PC-9 (cell line): ENCODE data around the gene PTPRD. TPM values are rescaled to one million over a fixed set of nuclear protein-coding genes. Genes with fewer than 3 reads are reported as not detected.

Experiments
- BruUV-seq: library from RNA; stranded (reverse); fragments of 400-500 nt; replicated peaks from 2 replicates; lab custom pipeline; 2021; lab: Mats Ljungman, UMichigan
- CTCF ChIA-PET: fragments of 300-600 bp; sonication (Branson Sonifier 250); formaldehyde crosslinking; loops from one replicate; lab custom pipeline; 2022; ENCODE audit warnings: antibody characterized with exemption; lab: Charles Lee
- POLR2A ChIA-PET: fragments of 300-600 bp; sonication (Branson Sonifier 250); formaldehyde crosslinking; loops from one replicate; lab custom pipeline; 2022; ENCODE audit warnings: antibody characterized with exemption; ENCODE audit not compliant: unreplicated experiment; lab: Charles Lee
- DNase-seq, 2 experiments: peaks; one replicate each; pipeline versions ENCODE4 v3.0.0 to v3.0.0-alpha.2; 2015 to 2022; ENCODE audit warnings: mixed read lengths in 1 of 2
- H2AFZ ChIP-seq: fragments of 200-600 bp; sonication (generic); 2 replicates; pipeline ENCODE4 v1.8.1; 2017; ENCODE audit warnings: antibody characterized with exemption
- H3F3A ChIP-seq: fragments of 200-600 bp; sonication (generic); 2 replicates; pipeline ENCODE4 v1.8.1; 2017; ENCODE audit warnings: antibody characterized with exemption, mild to moderate bottlenecking, low read depth; ENCODE audit not compliant: insufficient read depth
- H3K27ac ChIP-seq: fragments of 200-600 bp; sonication (generic); 2 replicates; pipeline ENCODE4 v1.6.1; 2016; ENCODE audit warnings: mixed run types
- H3K27me3 ChIP-seq: fragments of 200-600 bp; sonication (generic); 2 replicates; pipeline ENCODE4 v1.6.1; 2016; ENCODE audit warnings: low read depth, mixed run types; ENCODE audit not compliant: insufficient read depth
- H3K36me3 ChIP-seq: fragments of 200-600 bp; sonication (generic); 2 replicates; pipeline ENCODE4 v1.6.1; 2016; ENCODE audit warnings: low read depth, mixed run types
- H3K4me1 ChIP-seq: fragments of 200-600 bp; sonication (generic); replicated peaks from 2 replicates; pipeline ENCODE4 v1.6.1; 2016; ENCODE audit warnings: mixed run types; ENCODE audit not compliant: insufficient read depth
- H3K4me2 ChIP-seq: fragments of 200-600 bp; sonication (generic); 2 replicates; pipeline ENCODE4 v1.6.1; 2017; ENCODE audit warnings: mixed run types
- H3K4me3 ChIP-seq: fragments of 200-600 bp; sonication (generic); 2 replicates; pipeline ENCODE4 v1.6.1; 2016; ENCODE audit warnings: mixed run types
- H3K79me2 ChIP-seq: fragments of 200-600 bp; sonication (generic); 2 replicates; pipeline ENCODE4 v1.6.1; 2017; ENCODE audit warnings: low read depth, mixed run types
- H3K9me2 ChIP-seq: fragments of 200-600 bp; sonication (generic); 2 replicates; pipeline ENCODE4 v1.8.1; 2017; ENCODE audit warnings: mild to moderate bottlenecking; ENCODE audit not compliant: insufficient read depth
- H3K9me3 ChIP-seq: fragments of 200-600 bp; sonication (generic); 2 replicates; pipeline ENCODE4 v1.8.1; 2016; ENCODE audit warnings: low read depth; ENCODE audit not compliant: insufficient read depth
- H4K20me1 ChIP-seq: fragments of 200-600 bp; sonication (generic); 2 replicates; pipeline ENCODE4 v1.8.1; 2017; ENCODE audit not compliant: insufficient read depth
- EZH2 ChIP-seq: fragments of 200-600 bp; sonication (generic); IDR thresholded peaks from 2 replicates; pipeline ENCODE4 v1.8.0; 2017; ENCODE audit warnings: antibody characterized with exemption, low read depth
- intact Hi-C: fragments of 100-400 bp; cut with micrococcal nuclease; formaldehyde crosslinking; loops from one replicate; pipeline ENCODE4 v1.10.0; 2022; ENCODE audit not compliant: unreplicated experiment
- total RNA-seq: library from RNA; stranded (reverse); gene quantifications from 2 replicates; pipeline ENCODE4 v1.2.3, GENCODE V29; 2021
- TF ChIP-seq, protein P1 (sequence below): fragments of 200-600 bp; sonication (generic); conservative IDR thresholded peaks from 2 replicates; pipeline ENCODE4 v1.6.1; 2017; ENCODE audit warnings: mixed run types, antibody characterized with exemption, mild to moderate bottlenecking, moderate library complexity

Gene PTPRD
- total RNA-seq, 1 experiment from 2014 or later = not detected

DNA sequence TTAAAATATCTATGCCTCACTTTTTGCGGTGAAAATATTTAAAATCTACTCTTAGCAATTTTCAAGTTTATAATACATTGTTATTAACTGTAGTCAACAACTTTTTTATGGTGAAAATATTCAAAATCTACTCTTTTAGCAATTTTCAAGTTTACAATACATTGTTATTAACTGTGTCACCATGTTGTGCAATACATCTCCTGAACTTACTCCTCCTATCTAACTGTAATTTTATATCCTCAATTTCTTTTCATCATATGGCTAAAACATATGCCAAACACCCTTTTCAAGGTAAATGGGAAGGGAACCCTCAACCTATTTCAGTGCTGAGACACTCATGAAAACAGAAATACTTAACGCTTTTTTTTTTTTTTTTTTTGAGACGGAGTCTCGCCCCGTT lies 1830.6 kb downstream of the PTPRD start:
- intact Hi-C loops = no loop called here
- Histone ChIP-seq H3K36me3 (no peaks in the 10 kb centered on the region), H3K4me1 (no peaks in the 10 kb centered on the region), H3K27ac (no peak overlapping the region), H3F3A (no peaks in the 10 kb centered on the region), H3K9me2 (no peaks in the 10 kb centered on the region), H3K4me3 (no peak overlapping the region), H3K4me2 (no peak overlapping the region), H3K79me2 (no peaks in the 10 kb centered on the region), H3K9me3 (no peaks in the 10 kb centered on the region), H2AFZ (no peak overlapping the region), H3K27me3 (no peaks in the 10 kb centered on the region), H4K20me1 (no peaks in the 10 kb centered on the region)
- POLR2A ChIA-PET = no interaction called here
- no peak for DNase-seq
- TF ChIP-seq, protein P1, sequence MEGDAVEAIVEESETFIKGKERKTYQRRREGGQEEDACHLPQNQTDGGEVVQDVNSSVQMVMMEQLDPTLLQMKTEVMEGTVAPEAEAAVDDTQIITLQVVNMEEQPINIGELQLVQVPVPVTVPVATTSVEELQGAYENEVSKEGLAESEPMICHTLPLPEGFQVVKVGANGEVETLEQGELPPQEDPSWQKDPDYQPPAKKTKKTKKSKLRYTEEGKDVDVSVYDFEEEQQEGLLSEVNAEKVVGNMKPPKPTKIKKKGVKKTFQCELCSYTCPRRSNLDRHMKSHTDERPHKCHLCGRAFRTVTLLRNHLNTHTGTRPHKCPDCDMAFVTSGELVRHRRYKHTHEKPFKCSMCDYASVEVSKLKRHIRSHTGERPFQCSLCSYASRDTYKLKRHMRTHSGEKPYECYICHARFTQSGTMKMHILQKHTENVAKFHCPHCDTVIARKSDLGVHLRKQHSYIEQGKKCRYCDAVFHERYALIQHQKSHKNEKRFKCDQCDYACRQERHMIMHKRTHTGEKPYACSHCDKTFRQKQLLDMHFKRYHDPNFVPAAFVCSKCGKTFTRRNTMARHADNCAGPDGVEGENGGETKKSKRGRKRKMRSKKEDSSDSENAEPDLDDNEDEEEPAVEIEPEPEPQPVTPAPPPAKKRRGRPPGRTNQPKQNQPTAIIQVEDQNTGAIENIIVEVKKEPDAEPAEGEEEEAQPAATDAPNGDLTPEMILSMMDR = no peak
- TF ChIP-seq EZH2 = no peak
- BruUV-seq = no TSS peak
- CTCF ChIA-PET = no interaction called here

DNA sequence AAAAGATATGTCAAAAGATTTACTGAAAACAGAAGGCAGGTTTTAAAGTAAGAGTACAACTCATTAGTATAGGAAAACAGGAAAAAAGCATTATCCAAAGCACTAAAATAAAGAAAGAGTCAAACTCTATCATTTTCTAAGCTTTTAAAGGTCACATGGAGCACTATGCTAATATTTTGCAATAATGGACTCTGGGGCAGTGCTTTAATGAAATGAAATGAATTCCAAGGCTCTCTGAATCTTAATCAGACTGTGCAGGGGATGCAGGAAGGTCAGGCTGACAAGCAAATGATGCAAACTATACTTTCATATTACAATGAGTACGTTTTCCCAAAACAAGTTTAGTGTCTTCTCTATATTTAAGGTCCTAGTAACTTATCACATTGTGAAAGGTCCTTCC lies 1831.3 kb downstream of the PTPRD start:
- Histone ChIP-seq H3K27ac (no peak overlapping the region), H3K27me3 (no peaks in the 10 kb centered on the region), H3K9me3 (no peaks in the 10 kb centered on the region), H3K9me2 (no peaks in the 10 kb centered on the region), H4K20me1 (no peaks in the 10 kb centered on the region), H3K4me3 (no peak overlapping the region), H3K4me2 (no peak overlapping the region), H3K4me1 (no peaks in the 10 kb centered on the region), H3K36me3 (no peaks in the 10 kb centered on the region), H3F3A (no peaks in the 10 kb centered on the region), H3K79me2 (no peaks in the 10 kb centered on the region), H2AFZ (no peak overlapping the region)
- no peak for DNase-seq
- CTCF ChIA-PET = no interaction called here
- intact Hi-C loops = no loop called here
- TF ChIP-seq, protein P1 = no peak
- no peak for TF ChIP-seq EZH2
- BruUV-seq = no TSS peak
- POLR2A ChIA-PET = no interaction called here

DNA sequence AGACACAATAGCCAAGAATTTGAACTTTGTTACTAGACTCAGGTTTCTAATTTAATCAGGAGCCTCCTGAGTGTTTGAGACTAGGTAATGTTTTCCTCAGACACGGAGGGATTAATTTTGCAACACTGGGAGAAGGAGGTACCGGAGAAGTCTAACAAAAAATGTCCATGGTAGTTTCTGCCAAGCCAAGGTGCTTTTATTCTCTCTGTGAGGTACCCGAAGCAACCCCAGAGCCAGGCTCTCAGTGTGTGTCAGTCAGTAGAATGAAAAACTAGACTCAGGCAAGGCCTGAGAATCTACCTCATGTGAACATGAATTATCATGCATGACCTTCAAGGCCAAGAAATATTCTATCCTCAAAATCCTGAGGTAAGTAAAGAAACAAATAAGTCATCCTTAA lies 1832.4 kb downstream of the PTPRD start:
- Histone ChIP-seq H3K27me3 (no peaks in the 10 kb centered on the region), H3K79me2 (no peaks in the 10 kb centered on the region), H4K20me1 (no peaks in the 10 kb centered on the region), H3K9me3 (no peaks in the 10 kb centered on the region), H3K4me1 (no peaks in the 10 kb centered on the region), H3K4me3 (no peak overlapping the region), H3K27ac (no peak overlapping the region), H2AFZ (no peak overlapping the region), H3K4me2 (no peak overlapping the region), H3F3A (no peaks in the 10 kb centered on the region), H3K36me3 (no peaks in the 10 kb centered on the region), H3K9me2 (no peaks in the 10 kb centered on the region)
- CTCF ChIA-PET = no interaction called here
- intact Hi-C loops = no loop called here
- TF ChIP-seq, protein P1 = no peak
- TF ChIP-seq EZH2 = no peak
- POLR2A ChIA-PET = no interaction called here
- BruUV-seq = no TSS peak
- DNase-seq = no peak
